Upper lobe of left lung (tissue), 4 donors: ENCODE measurements around the gene PAWR.

Experiments used
- POLR2A ChIP-seq, 4 donors: fragments of 450-650 bp; IDR thresholded peaks; one replicate each; pipeline ENCODE4 v1.5.1; 2016 to 2017; ENCODE audit warnings: antibody characterized with exemption in 4 of 4, mild to moderate bottlenecking in 2 of 4
- TF ChIP-seq, protein P1 (sequence below), 6 experiments: fragments of 450-650 bp in 4 of 6; fragments of 200-600 bp in 2 of 6; sonication (generic) in 2 of 6; IDR thresholded peaks; one replicate each; pipeline ENCODE4 v1.5.1; 2016 to 2019; ENCODE audit warnings: antibody characterized with exemption in 6 of 6

DNA sequence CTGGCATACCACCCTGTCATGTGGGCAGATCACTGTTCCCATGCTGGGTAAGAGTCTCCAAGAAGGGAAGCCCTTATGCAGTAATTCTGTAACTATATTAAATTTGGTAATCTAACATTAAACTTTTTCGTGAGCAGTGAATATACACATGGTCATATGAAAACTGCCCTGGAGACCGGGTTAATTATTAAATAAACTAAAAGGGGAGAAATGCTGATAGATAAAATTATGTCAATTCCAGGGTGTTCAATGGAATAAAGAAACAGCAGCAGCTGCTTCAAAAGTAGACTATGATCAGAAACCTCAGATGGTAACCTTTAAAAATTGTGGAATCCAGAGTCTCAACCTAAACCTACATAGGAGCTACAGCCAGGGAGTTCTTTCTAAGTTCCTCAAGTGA lies 100.0 kb downstream of the PAWR start:
- TF ChIP-seq, protein P1, sequence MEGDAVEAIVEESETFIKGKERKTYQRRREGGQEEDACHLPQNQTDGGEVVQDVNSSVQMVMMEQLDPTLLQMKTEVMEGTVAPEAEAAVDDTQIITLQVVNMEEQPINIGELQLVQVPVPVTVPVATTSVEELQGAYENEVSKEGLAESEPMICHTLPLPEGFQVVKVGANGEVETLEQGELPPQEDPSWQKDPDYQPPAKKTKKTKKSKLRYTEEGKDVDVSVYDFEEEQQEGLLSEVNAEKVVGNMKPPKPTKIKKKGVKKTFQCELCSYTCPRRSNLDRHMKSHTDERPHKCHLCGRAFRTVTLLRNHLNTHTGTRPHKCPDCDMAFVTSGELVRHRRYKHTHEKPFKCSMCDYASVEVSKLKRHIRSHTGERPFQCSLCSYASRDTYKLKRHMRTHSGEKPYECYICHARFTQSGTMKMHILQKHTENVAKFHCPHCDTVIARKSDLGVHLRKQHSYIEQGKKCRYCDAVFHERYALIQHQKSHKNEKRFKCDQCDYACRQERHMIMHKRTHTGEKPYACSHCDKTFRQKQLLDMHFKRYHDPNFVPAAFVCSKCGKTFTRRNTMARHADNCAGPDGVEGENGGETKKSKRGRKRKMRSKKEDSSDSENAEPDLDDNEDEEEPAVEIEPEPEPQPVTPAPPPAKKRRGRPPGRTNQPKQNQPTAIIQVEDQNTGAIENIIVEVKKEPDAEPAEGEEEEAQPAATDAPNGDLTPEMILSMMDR (IDR thresholded peaks at IDR 0.05): no peak
- TF ChIP-seq POLR2A (IDR thresholded peaks at IDR 0.05): no peak
